ENCODE measurements around the gene SRSF2. TPM values are rescaled to one million over a fixed set of nuclear protein-coding genes. Genes with fewer than 3 reads are reported as not detected.

SRSF2 gene
- total and polyA plus RNA-seq, 9 of the 15 experiments (the other 6 are each of a cell fraction or from before 2014, with no cell fraction given): 161 to 583 (median 393) TPM

- TF ChIP-seq VEZF1 (CRISPR knock-in tag; IDR thresholded peaks at IDR 0.05) (no peak), HBP1 (CRISPR knock-in tag; IDR thresholded peaks at IDR 0.05) (0 out of 2 replicates have a peak, but pooled peaks have one; percentile 17), ZNF24 (IDR thresholded peaks at IDR 0.05) (no peak), RBM14 (IDR thresholded peaks at IDR 0.05; ENCODE audit: borderline replicate concordance, insufficient read depth, low read depth, low read length) (no peak), ZNF124 (CRISPR knock-in tag; IDR thresholded peaks at IDR 0.05) (no peak), ETV5 (CRISPR knock-in tag; IDR thresholded peaks at IDR 0.05; ENCODE audit: low read depth) (no peak), OTX1 (CRISPR knock-in tag; IDR thresholded peaks at IDR 0.05) (0 out of 2 replicates have a peak, but pooled peaks have one; percentile 24), THAP12 (CRISPR knock-in tag; IDR thresholded peaks at IDR 0.05) (no peak), PRPF4 (IDR thresholded peaks at IDR 0.05; ENCODE audit: insufficient read depth, low read depth, low read length, poor library complexity, severe bottlenecking) (no peak), DPF2 (IDR thresholded peaks at IDR 0.05) (no peak), FOXP4 (CRISPR knock-in tag; IDR thresholded peaks at IDR 0.05; ENCODE audit: borderline replicate concordance) (0 out of 2 replicates have a peak, but pooled peaks have one; percentile 55), WHSC1 (IDR thresholded peaks at IDR 0.05; ENCODE audit: low read length) (no peak), KDM2B (CRISPR knock-in tag; IDR thresholded peaks at IDR 0.05) (no peak), ZC3H11A (IDR thresholded peaks at IDR 0.05; ENCODE audit: low read depth, low read length) (no peak)
Observed at GRCh38 chr17:76732734-76733617, 4.2 kb downstream of the SRSF2 start (continued).

All from K562 (cell line).